Dendritic cell treated with granulocyte-macrophage colony-stimulating factor and Interleukin-4, amounts not matched to agents 40 ng/mL and 50 ng/mL, for 4 days (primary cell): ENCODE results near the gene TMEM107.
A peak's percentile ranks its signal among the peaks of the same experiment; 100 is the strongest.

ENCODE experiments used
- H3K27ac Mint-ChIP-seq: one replicate; pipeline ENCODE4 v1.8.0; 2022; ENCODE audit warnings: mild to moderate bottlenecking, mixed read lengths
- H3K27me3 Mint-ChIP-seq: one replicate; pipeline ENCODE4 v1.8.0; 2022; ENCODE audit warnings: mild to moderate bottlenecking, mixed read lengths
- H3K36me3 Mint-ChIP-seq: one replicate; pipeline ENCODE4 v1.8.0; 2022; ENCODE audit warnings: low read depth, mixed read lengths
- H3K4me1 Mint-ChIP-seq: one replicate; pipeline ENCODE4 v1.8.0; 2022; ENCODE audit warnings: low read depth, mixed read lengths
- H3K4me3 Mint-ChIP-seq: one replicate; pipeline ENCODE4 v1.8.0; 2022; ENCODE audit warnings: mild to moderate bottlenecking, moderate library complexity, mixed read lengths
- H3K9me3 Mint-ChIP-seq: one replicate; pipeline ENCODE4 v1.8.0; 2022; ENCODE audit warnings: mixed read lengths
- intact Hi-C: fragments of 100-400 bp; cut with micrococcal nuclease; formaldehyde crosslinking; loops from one replicate; pipeline ENCODE4 v1.15.0; 2022

The TMEM107 gene

DNA sequence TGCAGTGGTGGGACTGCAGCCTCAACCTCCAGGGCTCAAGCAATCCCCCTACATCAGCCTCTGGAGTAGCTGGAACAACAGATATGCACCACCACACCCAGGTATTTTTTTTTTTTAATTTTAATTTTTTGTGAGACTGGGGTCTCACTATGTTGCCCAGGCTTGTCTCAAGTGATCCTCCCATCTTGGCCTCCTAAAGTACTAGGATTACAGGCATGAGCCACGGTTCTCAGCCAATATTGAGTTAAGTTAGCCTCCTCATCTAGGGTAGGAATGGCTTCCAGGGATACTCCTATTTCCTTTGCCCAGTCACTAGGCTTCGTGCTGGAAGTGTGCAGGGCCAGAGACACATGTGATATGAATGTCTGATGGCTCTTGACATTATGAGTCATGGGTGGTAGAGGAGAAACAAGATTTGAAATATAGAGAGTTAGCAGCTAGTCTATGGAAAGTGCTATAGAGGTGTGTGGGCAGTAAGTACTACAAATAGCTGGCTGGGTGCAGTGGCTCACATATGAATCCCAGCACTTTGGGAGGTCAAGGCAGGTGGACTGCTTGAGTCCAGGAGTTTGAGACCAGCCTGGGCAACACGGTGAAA, 44.2 kb downstream of the TMEM107 start:
- Mint-ChIP-seq H3K27ac (no peak overlapping the region), H3K4me1 (peaks cover 6% of the 10 kb centered on the region), H3K9me3 (no peaks in the 10 kb centered on the region), H3K27me3 (peaks cover 50% of the 10 kb centered on the region), H3K36me3 (no peaks in the 10 kb centered on the region), H3K4me3 (no peak overlapping the region)
- intact Hi-C loops: no loop called here

DNA sequence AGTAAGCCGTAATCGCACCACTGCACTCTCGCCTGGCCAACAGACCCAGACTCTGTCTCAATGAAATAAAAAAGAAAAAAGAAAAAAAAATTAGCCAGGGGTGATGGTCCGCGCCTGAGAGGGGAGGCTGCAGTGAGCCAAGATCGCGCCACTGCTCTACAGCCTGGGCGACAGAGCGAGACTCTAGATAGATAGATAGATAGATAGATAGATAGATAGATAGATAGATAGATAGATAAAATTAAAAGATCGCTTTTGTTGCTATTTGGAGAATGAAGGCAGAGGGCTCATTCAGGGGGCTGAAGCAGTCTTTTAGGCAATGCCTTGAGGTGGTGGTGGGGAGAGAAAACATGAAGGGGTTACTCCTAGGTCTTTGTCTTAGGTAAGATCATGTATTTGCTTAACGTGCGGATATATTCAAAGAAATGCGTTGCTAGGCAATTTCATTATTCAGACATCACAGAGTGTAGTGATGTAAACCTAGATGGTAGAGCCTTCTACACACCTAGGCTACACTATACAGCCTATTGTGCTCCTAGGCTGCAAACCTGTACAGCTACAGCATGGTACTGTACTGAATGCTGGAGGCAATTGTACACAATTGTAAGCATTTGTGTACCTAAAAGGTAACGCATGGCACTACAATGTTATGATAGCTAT, 47.9 kb downstream of the TMEM107 start:
- H3K4me1 Mint-ChIP-seq: peaks cover 42% of the 10 kb centered on the region
- peaks cover 70% of the 10 kb centered on the region for H3K27me3 Mint-ChIP-seq
- H3K27ac Mint-ChIP-seq: no peak overlapping the region
- H3K4me3 Mint-ChIP-seq: no peak overlapping the region
- intact Hi-C loops: no loop called here
- H3K36me3 Mint-ChIP-seq: no peaks in the 10 kb centered on the region
- H3K9me3 Mint-ChIP-seq: no peaks in the 10 kb centered on the region

DNA sequence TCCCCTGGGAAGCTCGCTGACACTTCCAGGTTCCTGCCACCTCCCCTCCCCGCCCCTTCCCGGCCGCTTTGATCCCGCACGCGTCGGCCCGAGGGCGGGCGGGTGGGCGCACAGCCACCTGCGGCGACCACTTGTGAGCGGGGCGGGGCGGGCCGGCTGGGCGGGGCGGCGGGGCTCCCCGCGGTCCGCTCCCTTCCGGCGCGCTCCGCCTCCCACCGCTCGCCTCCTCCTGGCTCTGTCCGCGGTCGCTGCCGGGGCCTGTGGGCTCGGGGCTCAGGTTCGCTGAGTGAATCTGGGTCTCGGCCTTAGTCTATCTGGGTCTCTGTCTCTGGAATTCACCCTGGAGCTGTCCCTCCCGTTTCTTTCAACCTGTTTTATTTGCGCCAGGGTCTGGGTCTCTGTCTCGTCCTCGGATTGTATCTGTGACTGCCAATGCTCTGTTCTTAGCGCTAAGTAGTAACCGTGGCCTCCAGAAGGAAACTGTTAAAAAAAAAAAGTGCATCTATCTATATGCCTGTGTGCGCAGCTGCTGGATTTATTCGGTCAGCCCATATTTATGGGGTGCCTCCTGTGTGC, 49.6 kb downstream of the TMEM107 start:
- Mint-ChIP-seq H3K36me3 (no peaks in the 10 kb centered on the region), H3K4me1 (peaks cover 52% of the 10 kb centered on the region), H3K27me3 (peaks cover 85% of the 10 kb centered on the region), H3K4me3 (peak overlapping the region; percentile 83), H3K27ac (peak overlapping the region; percentile 65), H3K9me3 (no peaks in the 10 kb centered on the region)
- intact Hi-C loops: no loop called here

DNA sequence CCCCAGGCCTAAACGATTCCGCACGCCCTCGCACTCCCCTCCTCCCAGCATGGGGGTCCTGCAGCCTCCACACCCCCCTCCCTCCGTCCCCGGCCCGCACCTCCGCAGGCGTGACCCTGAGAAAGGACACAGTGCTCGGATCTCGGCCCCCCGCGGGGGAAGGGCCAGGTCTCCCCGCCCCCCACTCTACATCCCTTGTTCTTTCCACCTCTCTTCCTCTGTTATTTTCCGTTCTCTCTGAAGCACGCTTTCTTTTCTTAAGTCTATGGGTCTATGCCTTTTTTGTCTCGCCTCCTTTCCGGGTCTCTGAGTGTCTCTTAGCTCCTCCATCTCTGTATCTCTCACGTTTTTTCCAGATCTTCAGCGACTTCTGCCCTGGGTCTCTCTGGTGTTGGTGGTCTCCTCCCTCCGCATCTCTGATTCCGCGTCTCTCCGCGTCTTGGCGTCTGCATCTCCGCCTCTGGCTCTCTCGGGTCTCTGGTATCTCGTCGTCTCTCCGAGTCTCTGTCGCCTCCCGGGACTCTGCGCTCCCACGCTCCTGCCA, 50.2 kb downstream of the TMEM107 start:
- H3K27me3 Mint-ChIP-seq: peaks cover 84% of the 10 kb centered on the region
- intact Hi-C loops: no loop called here
- H3K4me1 Mint-ChIP-seq: peaks cover 55% of the 10 kb centered on the region
- no peaks in the 10 kb centered on the region for H3K36me3 Mint-ChIP-seq
- H3K4me3 Mint-ChIP-seq: peak overlapping the region; percentile 83
- no peaks in the 10 kb centered on the region for H3K9me3 Mint-ChIP-seq
- peak overlapping the region; percentile 65 for H3K27ac Mint-ChIP-seq

DNA sequence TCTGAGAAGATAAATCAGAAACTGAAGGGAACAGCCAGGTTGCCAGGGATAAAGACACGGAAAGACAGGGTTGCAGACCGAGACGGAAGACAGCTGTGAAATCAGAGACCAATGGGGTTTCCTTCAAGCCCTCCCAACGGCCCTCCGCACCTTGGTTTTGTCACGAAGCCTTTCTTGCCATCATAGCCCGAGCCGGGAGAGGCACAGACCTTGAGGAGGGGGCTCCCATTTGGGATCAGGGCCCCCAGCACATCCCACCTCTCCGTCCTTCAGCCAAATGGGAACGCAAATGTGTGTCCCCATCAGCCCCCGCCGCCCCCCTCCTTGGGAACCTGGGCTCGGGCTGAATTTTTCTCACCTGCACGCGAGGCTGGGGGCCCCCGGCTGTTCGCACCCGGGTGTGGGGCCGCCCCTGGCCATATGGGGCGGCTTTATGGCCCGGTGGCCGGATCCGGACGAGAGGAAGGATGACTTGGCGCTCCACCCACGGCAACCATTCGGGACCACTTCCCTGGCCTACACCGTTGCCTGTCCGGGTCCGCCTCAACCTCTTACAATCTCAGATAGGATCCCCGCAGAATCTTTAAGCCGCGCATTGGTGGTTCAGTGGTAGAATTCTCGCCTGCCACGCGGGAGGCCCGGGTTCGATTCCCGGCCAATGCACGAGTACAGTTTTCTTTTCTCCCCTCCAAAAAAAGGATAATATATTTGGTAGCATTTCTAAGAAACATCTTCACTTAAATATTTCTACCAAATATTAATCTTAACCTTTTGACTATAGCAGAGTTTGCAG, 50.8 kb downstream of the TMEM107 start:
- H3K36me3 Mint-ChIP-seq: no peaks in the 10 kb centered on the region
- peak overlapping the region; percentile 83 for H3K4me3 Mint-ChIP-seq
- intact Hi-C loops: no loop called here
- peaks cover 62% of the 10 kb centered on the region for H3K4me1 Mint-ChIP-seq
- H3K9me3 Mint-ChIP-seq: no peaks in the 10 kb centered on the region
- no peak overlapping the region for H3K27ac Mint-ChIP-seq
- H3K27me3 Mint-ChIP-seq: peaks cover 91% of the 10 kb centered on the region

DNA sequence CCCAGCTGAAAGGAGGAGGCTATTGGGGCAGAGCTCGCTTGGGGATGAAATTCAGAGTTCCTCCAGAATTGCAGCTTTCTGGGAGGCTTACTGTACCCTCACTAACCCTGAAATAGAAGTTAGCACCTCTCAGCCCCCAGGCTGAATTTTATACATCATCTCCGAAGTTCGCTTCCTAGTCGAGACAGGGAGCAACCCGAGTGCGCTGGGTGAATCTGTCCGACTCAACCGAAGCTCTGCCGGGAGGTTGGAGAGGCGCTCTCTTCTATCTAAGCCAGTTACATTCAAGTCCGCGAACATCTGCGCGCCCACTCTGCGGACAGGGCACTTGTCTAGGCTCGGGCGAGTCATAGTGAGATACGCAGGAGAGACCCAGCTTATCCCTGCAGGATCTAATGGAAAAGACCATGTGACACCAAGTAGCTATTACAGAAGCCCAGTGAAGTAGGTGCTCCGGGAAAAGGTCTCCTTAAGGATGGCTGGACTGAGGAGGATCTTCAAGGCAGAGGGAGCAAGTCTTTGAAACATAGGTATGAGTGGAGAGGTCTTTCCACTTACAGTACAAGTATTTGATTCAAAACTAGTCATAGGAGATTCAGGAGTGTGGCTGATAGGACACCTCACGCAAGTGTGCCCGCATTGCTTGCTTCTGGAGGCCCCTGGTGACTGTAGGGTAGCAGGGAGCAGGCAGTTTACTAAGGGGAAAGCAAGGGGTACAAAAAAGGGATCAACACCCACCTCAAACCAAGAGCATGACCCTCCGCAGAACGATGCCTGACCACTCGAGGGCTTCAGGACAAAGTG, 51.6 kb downstream of the TMEM107 start:
- Mint-ChIP-seq H3K27ac (no peak overlapping the region), H3K4me3 (peak overlapping the region; percentile 83), H3K27me3 (peaks cover 86% of the 10 kb centered on the region), H3K4me1 (peaks cover 64% of the 10 kb centered on the region), H3K9me3 (no peaks in the 10 kb centered on the region), H3K36me3 (no peaks in the 10 kb centered on the region)
- intact Hi-C loops: loop anchor here (5.0 kb wide), 1 partner anchor 33 kb away; no protein-coding TSS in a partner anchor

DNA sequence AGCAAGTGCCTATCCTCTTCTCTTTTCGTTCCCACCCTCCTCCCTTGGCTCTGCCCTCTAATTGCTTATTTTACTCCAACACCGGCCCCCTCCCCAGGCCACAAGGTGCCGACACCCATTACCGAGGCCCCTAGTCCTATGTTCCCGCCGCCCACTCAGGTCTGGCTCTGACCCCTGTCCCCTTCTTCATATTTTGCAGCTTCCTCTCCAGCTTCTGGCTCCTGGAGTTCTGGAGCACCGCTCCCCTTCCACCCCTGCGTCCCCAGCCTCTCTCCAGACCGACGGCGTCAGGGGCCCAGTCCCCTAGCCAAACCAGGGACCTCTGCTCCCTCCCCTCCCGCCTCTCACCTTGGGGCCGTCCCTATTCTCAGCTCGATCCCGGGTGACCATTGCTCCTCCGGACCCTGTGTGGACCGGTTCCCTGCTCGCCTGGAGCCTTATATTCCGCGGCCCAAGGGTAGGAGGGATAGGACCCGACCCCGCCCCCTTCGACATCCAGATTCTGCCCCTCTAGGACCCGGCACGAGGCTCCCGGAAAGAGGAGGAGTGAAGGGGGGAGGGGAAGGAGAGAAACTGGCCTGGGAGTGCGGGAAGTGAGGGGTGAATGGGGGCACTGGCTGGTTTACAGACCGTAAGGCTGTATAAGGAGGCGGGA, 52.4 kb downstream of the TMEM107 start, which contains the start of gene HES7:
HES7 (minus strand) TSS at position 412 of the 655 bp plus-strand sequence; CDS start at position 390, 22 bp downstream.
- Mint-ChIP-seq H3K36me3 (no peaks in the 10 kb centered on the region), H3K4me1 (peaks cover 64% of the 10 kb centered on the region), H3K4me3 (peak within 1 kb of the TSS; percentile 83), H3K9me3 (no peaks in the 10 kb centered on the region), H3K27me3 (peaks cover 79% of the 10 kb centered on the region), H3K27ac (peak within 1 kb of the TSS; percentile 22)
- intact Hi-C loops: loop anchor here (5.0 kb wide), 1 partner anchor 33 kb away; no protein-coding TSS in a partner anchor

DNA sequence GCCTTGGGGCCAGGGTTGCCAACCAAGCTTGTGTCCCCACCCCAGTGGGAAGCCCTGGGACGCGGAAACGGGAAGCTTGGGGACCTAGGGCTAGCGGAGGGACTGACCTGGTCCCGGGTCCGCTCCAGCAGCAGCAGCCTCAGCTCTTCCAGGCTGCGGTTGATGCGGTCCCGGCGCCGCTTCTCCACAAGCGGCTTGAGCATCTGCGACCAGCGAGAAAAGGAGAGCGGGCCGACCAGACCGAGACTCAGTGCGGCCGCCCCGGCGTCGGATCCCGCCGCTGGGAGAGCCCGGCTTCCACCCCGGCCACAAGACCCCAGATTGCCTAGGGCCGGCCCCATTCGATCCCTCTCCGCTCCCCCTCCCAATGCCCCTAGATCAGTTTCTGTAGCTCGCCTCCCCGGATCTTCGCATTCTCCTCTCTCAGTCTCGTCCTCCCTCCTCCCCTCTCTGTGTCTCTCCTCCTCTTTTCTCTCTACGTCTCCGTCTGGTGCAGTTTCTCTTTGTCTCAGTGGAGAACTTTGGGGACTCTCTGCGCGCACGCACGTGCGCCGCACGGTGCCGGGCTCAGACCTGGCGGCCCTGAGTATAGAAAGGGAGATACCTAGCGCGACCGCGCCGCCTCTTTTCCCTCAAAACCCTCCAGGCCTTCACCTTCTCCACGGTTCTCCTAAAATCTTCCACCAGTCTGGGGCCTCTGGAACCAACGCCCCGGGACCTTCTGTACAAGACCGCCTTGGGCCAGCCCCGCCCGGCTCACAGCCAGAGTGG, 53.1 kb downstream of the TMEM107 start:
- Mint-ChIP-seq H3K36me3 (no peaks in the 10 kb centered on the region), H3K4me1 (peaks cover 71% of the 10 kb centered on the region), H3K9me3 (no peaks in the 10 kb centered on the region), H3K27ac (peak overlapping the region; percentile 22), H3K4me3 (peak overlapping the region; percentile 83), H3K27me3 (peaks cover 80% of the 10 kb centered on the region)
- intact Hi-C loops: loop anchor here (5.0 kb wide), 1 partner anchor 34 kb away; no protein-coding TSS in a partner anchor
